WI38 (cell line): Measurements from ENCODE around the gene EPHA5.

Source experiments
- H3K4me3 ChIP-seq: 2 replicates; pipeline ENCODE4 v1.5.1; 2011; ENCODE audit warnings: low read depth, mild to moderate bottlenecking, control low read depth, low read length
- TF ChIP-seq, protein P1 (sequence below): IDR thresholded peaks from 2 replicates; pipeline ENCODE4 v1.5.1; 2012; ENCODE audit warnings: low read depth, mild to moderate bottlenecking, control low read depth, low read length

EPHA5 gene

GRCh38 chr4:65654976-65655375, 15.3 kb downstream of the EPHA5 start:
- TF ChIP-seq, protein P1, sequence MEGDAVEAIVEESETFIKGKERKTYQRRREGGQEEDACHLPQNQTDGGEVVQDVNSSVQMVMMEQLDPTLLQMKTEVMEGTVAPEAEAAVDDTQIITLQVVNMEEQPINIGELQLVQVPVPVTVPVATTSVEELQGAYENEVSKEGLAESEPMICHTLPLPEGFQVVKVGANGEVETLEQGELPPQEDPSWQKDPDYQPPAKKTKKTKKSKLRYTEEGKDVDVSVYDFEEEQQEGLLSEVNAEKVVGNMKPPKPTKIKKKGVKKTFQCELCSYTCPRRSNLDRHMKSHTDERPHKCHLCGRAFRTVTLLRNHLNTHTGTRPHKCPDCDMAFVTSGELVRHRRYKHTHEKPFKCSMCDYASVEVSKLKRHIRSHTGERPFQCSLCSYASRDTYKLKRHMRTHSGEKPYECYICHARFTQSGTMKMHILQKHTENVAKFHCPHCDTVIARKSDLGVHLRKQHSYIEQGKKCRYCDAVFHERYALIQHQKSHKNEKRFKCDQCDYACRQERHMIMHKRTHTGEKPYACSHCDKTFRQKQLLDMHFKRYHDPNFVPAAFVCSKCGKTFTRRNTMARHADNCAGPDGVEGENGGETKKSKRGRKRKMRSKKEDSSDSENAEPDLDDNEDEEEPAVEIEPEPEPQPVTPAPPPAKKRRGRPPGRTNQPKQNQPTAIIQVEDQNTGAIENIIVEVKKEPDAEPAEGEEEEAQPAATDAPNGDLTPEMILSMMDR = no peak
- H3K4me3 ChIP-seq = no peak overlapping the region

- TF ChIP-seq, protein P1 = no peak
- H3K4me3 ChIP-seq = no peak overlapping the region
These were observed 16.4 kb downstream of the EPHA5 start for GRCh38 chr4:65653740-65654361.

DNA sequence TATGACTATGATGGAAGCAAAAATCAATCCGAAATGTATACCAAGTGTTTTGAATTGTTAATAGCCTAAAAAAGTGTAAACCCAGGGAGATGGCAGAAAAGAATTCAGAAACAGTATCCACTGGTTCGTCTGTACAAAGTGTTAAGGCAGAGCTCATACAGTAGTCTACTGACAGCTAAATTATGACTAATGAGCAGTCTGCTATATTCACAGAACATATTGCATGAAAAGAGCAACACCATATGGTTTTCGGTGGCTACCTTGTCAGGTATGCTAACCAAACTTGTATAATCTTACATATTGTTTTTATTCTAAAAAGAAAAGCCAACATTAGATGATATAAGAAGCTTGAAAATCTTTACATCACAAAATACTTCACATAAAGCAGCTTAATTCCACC, 18.5 kb downstream of the EPHA5 start:
- H3K4me3 ChIP-seq = no peak overlapping the region
- TF ChIP-seq, protein P1 = no peak

- TF ChIP-seq, protein P1 = no peak
These were observed 19.3 kb downstream of the EPHA5 start for GRCh38 chr4:65651031-65651430.

DNA sequence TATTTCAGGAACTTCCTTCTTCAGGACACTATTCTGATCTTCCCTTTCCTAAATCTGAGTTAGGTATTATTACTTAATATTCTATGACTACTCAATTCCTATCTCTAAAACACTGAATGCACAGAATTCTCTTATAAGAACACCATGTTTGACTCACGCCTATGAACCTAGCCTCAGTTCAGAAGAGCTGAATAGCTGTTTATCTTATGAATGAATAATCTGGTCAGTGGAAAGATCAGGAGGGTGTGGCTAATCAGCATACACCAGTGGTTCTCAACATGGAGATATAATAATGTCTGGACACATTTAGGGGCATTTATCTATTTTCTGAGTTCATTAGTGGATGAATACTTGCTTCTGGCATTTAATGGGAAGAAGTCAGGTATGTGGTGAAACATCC, 24.2 kb downstream of the EPHA5 start:
- H3K4me3 ChIP-seq = no peak overlapping the region
- TF ChIP-seq, protein P1 = no peak

More at GRCh38 chr4:65651031-65651430, 19.3 kb downstream of the EPHA5 start:
- H3K4me3 ChIP-seq = no peak overlapping the region

DNA sequence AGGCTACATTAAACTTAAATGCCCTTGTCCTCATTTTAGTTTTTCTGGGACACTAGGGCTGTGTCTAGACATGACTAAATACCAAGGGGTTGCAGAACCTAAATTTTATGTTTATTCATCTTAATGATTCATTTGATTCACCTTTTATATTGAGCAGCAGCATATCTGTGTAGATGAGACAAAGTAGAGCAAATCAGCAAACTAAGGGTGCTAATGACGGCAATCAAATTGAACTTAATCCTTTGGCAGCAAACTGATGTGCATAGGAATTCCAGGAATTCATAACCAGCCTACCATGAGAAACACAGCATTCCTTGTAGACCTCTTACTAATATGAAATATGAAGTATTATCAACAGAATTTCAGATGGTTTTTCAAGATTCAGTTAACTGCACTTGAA, 25.1 kb downstream of the EPHA5 start:
- TF ChIP-seq, protein P1 = no peak
- H3K4me3 ChIP-seq = no peak overlapping the region

- TF ChIP-seq, protein P1 = no peak
- no peak overlapping the region for H3K4me3 ChIP-seq
These were observed 35.1 kb downstream of the EPHA5 start for GRCh38 chr4:65635051-65635821.
